Placental pericyte (primary cell): ENCODE measurements around the gene GPC6. TPM values are rescaled to one million over a fixed set of nuclear protein-coding genes. Genes with fewer than 3 reads are reported as not detected.

Source experiments
- small RNA-seq: library from RNA; depleted of rRNA; stranded (forward); fragments of <200 nt; gene quantifications from one replicate; pipeline ENCODE3, GENCODE V24; 2012; ENCODE audit warnings: low replicate concordance
- total RNA-seq: library from RNA; depleted of rRNA; stranded (reverse); fragments of >200 nt; gene quantifications from 2 replicates; pipeline ENCODE4 v1.2.3, GENCODE V29; 2012

The GPC6 gene
- total RNA-seq: 14.2 and 16.5 TPM in 2 replicates

DNA sequence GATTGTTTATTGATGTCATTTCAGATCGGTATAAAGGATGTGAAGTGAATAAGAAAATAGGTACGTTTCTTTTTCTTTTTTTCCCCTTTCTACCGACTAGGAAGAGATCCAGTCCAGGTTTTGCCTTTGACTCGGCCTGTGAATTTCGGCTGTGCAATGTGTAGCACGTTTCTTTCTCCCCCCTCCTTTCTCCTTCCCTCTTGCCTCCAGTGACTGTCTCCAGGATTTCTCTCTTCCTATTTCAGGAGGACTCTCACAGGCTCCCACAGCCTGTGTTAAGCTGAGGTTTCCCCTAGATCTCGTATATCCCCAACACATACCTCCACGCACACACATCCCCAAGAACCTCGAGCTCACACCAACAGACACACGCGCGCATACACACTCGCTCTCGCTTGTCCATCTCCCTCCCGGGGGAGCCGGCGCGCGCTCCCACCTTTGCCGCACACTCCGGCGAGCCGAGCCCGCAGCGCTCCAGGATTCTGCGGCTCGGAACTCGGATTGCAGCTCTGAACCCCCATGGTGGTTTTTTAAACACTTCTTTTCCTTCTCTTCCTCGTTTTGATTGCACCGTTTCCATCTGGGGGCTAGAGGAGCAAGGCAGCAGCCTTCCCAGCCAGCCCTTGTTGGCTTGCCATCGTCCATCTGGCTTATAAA is at the start of gene GPC6:
Gene GPC6 (plus strand): TSS at position 185 of the 657 bp plus-strand sequence.

Small RNAs within 50 kb of the gene (small RNA-seq; reads per million reads assigned to genes)
- gene RNA5SP35: not detected
